Muscle of back (tissue), 11 donors: ENCODE data around the gene DSG2. TPM values are rescaled to one million over a fixed set of nuclear protein-coding genes. Genes with fewer than 3 reads are reported as not detected.

Experiments
- DNase-seq, 3 donors: peaks; one replicate each; pipeline versions ENCODE4 v3.0.0 to v3.0.0-alpha.2; 2013
- polyA plus RNA-seq, 10 donors: library from polyadenylated mRNA; unstranded; fragments of 120-200 nt; gene quantifications; one replicate each; pipeline ENCODE4 v1.2.1, GENCODE V29; 2013; ENCODE audit not compliant: insufficient read length in 10 of 10

DSG2 gene
- polyA plus RNA-seq, 10 donors = 4.0 to 19.8 (median 5.5) TPM

- no peak for DNase-seq
Measured at GRCh38 chr18:31553800-31554199, 55.8 kb downstream of the DSG2 start.

GRCh38 chr18:31554776-31555175 is 56.8 kb downstream of the DSG2 start:
- no peak for DNase-seq

GRCh38 chr18:31555971-31556747 is 58.2 kb downstream of the DSG2 start:
- DNase-seq = peak; percentile 62 to 82 (median 74)

GRCh38 chr18:31557446-31557845 is 59.5 kb downstream of the DSG2 start:
- no peak for DNase-seq

- no peak for DNase-seq
Measured at GRCh38 chr18:31558567-31558966, 60.6 kb downstream of the DSG2 start.

- DNase-seq = no peak
Measured at GRCh38 chr18:31562726-31563125, 64.7 kb downstream of the DSG2 start.

GRCh38 chr18:31563778-31564177 is 65.8 kb downstream of the DSG2 start:
- no peak for DNase-seq

GRCh38 chr18:31565345-31565744 is 67.4 kb downstream of the DSG2 start:
- no peak for DNase-seq

GRCh38 chr18:31565782-31566512 is 68.0 kb downstream of the DSG2 start:
- DNase-seq = no peak

- DNase-seq = no peak
Measured at GRCh38 chr18:31566576-31567306, 68.8 kb downstream of the DSG2 start.

GRCh38 chr18:31572368-31572767 is 74.4 kb downstream of the DSG2 start:
- DNase-seq = no peak

- no peak for DNase-seq
Measured at GRCh38 chr18:31573051-31573450, 75.1 kb downstream of the DSG2 start.

- DNase-seq = no peak
Measured at GRCh38 chr18:31574359-31574758, 76.4 kb downstream of the DSG2 start.

GRCh38 chr18:31575515-31576257 is 77.7 kb downstream of the DSG2 start:
- DNase-seq = no peak

GRCh38 chr18:31576670-31577069 is 78.7 kb downstream of the DSG2 start:
- DNase-seq = no peak

- DNase-seq = no peak
Measured at GRCh38 chr18:31577195-31577594, 79.2 kb downstream of the DSG2 start.

- no peak for DNase-seq
Measured at GRCh38 chr18:31578126-31578525, 80.1 kb downstream of the DSG2 start.

GRCh38 chr18:31579375-31579774 is 81.4 kb downstream of the DSG2 start:
- no peak for DNase-seq

GRCh38 chr18:31581498-31582197 is 83.7 kb downstream of the DSG2 start:
- peak; percentile 32 to 72 (median 46) for DNase-seq

- DNase-seq = no peak
Measured at GRCh38 chr18:31583185-31583854, 85.3 kb downstream of the DSG2 start.

GRCh38 chr18:31585991-31586390 is 88.0 kb downstream of the DSG2 start:
- no peak for DNase-seq
